Effector memory CD8-positive, alpha-beta T cell (primary cell): ENCODE measurements around the gene FCRL6.

ENCODE experiments used
- ATAC-seq: fragments of 150-1000 bp; cut with Tn5 transposase; replicated peaks from 2 replicates; pipeline ENCODE4 v1.10.0; 2021; ENCODE audit warnings: mild to moderate bottlenecking, moderate library complexity
- DNase-seq, 3 experiments: peaks; one replicate each; pipeline ENCODE4 v3.0.0; 2021
- H3K27ac Mint-ChIP-seq, 2 donors: one replicate each; pipeline ENCODE4 v1.8.0; 2022; ENCODE audit warnings: mild to moderate bottlenecking in 2 of 2, mixed read lengths in 2 of 2, moderate library complexity in 2 of 2
- H3K27me3 Mint-ChIP-seq, 2 donors: one replicate each; pipeline ENCODE4 v1.8.0; 2022; ENCODE audit warnings: mixed read lengths in 2 of 2
- H3K36me3 Mint-ChIP-seq: one replicate; pipeline ENCODE4 v1.8.0; 2022; ENCODE audit warnings: mild to moderate bottlenecking, moderate library complexity, mixed read lengths; ENCODE audit not compliant: insufficient read depth
- H3K4me1 Mint-ChIP-seq, 2 donors: one replicate each; pipeline ENCODE4 v1.8.0; 2022; ENCODE audit warnings: low read depth in 2 of 2, mixed read lengths in 2 of 2
- H3K4me3 Mint-ChIP-seq, 2 donors: one replicate each; pipeline ENCODE4 v1.8.0; 2022; ENCODE audit warnings: mild to moderate bottlenecking in 2 of 2, mixed read lengths in 2 of 2, moderate library complexity in 2 of 2
- H3K9me3 Mint-ChIP-seq, 2 donors: one replicate each; pipeline ENCODE4 v1.8.0; 2022; ENCODE audit warnings: mixed read lengths in 2 of 2
- total RNA-seq, 9 experiments: gene quantifications; one replicate each; lab custom pipeline; 2026; lab: John Stamatoyannopoulos, UW

The FCRL6 gene, protein sequence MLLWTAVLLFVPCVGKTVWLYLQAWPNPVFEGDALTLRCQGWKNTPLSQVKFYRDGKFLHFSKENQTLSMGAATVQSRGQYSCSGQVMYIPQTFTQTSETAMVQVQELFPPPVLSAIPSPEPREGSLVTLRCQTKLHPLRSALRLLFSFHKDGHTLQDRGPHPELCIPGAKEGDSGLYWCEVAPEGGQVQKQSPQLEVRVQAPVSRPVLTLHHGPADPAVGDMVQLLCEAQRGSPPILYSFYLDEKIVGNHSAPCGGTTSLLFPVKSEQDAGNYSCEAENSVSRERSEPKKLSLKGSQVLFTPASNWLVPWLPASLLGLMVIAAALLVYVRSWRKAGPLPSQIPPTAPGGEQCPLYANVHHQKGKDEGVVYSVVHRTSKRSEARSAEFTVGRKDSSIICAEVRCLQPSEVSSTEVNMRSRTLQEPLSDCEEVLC
- 0.13 to 111 (median 1.3) reads per million in 9 experiments for total RNA-seq

DNA sequence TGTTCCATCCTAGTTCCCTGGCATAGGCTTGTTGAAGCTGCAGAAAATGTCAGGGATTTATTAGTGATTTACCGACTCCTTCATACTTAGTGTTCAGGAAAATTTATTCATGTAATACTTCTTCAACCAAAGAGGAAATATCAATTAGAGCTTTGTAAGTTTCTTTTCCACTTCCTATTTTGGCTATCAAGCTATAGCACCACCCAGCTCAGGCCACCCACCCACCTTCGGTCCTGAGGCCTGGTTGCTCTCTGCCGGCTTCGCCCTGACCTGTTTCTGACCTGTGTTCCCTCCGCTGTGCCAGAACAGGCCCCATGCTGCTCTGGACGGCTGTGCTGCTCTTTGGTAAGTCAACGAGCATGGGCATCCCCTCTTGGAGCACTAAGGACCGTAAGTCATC is at the start of gene FCRL6:
FCRL6 (plus strand) TSS at position 250 of the 400 bp plus-strand sequence; CDS start at position 315, 65 bp downstream.
- ATAC-seq (no peak), DNase-seq (no peak)
- Mint-ChIP-seq H3K36me3 (peaks cover 25% of the 10 kb centered on the region), H3K4me1 (peaks cover 76 to 87% of the 10 kb centered on the region in 2 donors), H3K9me3 (peaks cover 0 to 3% of the 10 kb centered on the region in 2 donors), H3K27me3 (no peaks in the 10 kb centered on the region), H3K27ac (peak within 1 kb of the TSS; percentile 92), H3K4me3 (peak within 1 kb of the TSS; percentile 82 to 86)

DNA sequence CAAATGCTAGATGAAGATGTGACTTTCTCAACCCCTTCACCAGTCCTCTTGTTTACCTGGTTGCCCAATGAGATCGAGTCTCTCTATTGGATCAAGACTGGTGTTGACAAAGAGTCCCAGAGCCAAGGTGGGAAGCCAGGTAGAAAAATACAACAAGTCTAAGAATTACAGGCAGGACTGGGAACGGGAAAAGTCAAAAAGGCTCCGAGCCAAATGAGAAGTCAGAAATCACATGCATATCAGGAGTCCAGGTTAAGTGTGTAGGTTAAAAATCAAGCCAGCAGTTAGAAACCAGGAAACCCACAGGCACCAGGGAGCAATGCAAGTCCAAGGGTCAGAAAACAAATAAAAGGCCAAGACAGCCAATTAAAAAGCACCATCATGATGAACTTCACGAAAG is 48.8 kb upstream of the FCRL6 start:
- H3K4me1 Mint-ChIP-seq = no peaks in the 10 kb centered on the region
- DNase-seq = no peak
- H3K27ac Mint-ChIP-seq = no peak overlapping the region
- no peaks in the 10 kb centered on the region for H3K9me3 Mint-ChIP-seq
- no peak overlapping the region for H3K4me3 Mint-ChIP-seq
- peaks cover 15 to 31% of the 10 kb centered on the region in 2 donors for H3K27me3 Mint-ChIP-seq
- ATAC-seq = no peak
- H3K36me3 Mint-ChIP-seq = no peaks in the 10 kb centered on the region

DNA sequence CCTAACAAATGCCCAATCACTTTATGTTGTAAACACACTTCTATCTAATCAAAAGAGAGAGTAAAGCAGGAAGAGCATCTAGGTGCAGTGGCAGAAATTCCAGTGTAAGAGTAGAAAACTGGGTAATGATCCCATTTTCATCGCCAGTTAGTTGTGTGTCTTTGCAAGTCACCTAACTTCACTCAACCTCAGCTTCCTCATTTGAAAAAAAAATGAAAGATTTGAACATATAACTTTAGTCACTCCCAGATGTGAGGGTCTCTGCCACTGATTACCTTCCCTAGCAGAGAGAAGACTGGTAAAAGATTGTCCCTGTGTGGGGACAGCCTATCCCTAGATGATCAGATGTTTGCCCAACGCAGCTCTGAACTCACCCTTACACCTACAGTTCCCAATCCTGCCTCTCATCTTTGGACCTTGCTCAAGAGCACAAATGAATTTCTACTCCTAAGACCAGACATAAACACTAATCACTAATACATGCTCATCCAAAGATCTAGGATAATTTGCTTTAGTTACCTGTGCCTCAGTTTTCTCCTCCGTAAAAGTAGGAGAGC is 46.6 kb upstream of the FCRL6 start:
- H3K9me3 Mint-ChIP-seq = no peaks in the 10 kb centered on the region
- no peak overlapping the region for H3K27ac Mint-ChIP-seq
- no peak for ATAC-seq
- no peaks in the 10 kb centered on the region for H3K4me1 Mint-ChIP-seq
- H3K36me3 Mint-ChIP-seq = no peaks in the 10 kb centered on the region
- H3K27me3 Mint-ChIP-seq = peaks cover 13 to 31% of the 10 kb centered on the region in 2 donors
- no peak overlapping the region for H3K4me3 Mint-ChIP-seq
- no peak for DNase-seq

DNA sequence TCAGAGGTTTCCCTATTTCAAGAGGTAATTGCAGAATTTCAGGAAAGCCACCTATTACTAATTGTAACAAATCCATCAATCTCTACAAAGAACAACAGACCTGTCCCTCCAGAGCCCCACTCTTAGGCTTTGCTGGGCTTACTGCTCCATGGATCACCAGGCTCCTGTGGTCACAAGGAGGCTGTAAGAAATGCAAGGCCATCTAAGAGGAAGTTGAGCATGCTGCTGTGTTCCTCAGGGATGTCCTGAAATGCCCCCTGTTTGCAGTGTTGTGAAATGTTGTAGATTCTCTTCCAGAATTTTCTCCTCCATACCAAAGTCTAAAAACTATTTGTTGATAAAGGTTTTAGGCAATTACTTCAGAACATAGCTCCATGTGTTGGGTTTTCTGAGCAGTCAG is 45.8 kb upstream of the FCRL6 start:
- Mint-ChIP-seq H3K36me3 (no peaks in the 10 kb centered on the region), H3K27ac (no peak overlapping the region), H3K27me3 (peaks cover 21 to 34% of the 10 kb centered on the region in 2 donors), H3K4me1 (no peaks in the 10 kb centered on the region), H3K4me3 (no peak overlapping the region), H3K9me3 (no peaks in the 10 kb centered on the region)
- no peak for DNase-seq
- ATAC-seq = no peak

DNA sequence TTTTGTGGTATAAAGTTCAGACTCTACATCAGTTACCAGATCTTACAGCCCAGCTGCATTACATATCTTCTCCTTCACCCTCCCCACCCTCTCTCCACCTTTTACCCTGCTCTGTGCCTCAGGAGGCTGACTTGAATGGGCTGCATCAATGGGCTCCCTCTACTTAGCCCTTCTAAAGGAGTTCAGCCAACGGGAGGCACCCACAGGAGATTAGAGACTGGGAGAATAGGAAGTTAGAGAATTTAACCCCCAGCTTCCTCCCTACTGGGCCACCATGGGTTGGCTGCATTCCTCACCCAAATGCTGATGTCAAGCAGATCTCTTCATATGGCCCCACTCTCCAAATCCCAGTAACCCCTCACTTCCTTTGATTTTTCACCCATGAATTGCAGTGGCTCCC is 38.5 kb upstream of the FCRL6 start:
- Mint-ChIP-seq H3K27me3 (peaks cover 19 to 51% of the 10 kb centered on the region in 2 donors), H3K4me3 (no peak overlapping the region), H3K27ac (no peak overlapping the region), H3K36me3 (no peaks in the 10 kb centered on the region), H3K9me3 (no peaks in the 10 kb centered on the region), H3K4me1 (no peaks in the 10 kb centered on the region)
- DNase-seq = no peak
- no peak for ATAC-seq

DNA sequence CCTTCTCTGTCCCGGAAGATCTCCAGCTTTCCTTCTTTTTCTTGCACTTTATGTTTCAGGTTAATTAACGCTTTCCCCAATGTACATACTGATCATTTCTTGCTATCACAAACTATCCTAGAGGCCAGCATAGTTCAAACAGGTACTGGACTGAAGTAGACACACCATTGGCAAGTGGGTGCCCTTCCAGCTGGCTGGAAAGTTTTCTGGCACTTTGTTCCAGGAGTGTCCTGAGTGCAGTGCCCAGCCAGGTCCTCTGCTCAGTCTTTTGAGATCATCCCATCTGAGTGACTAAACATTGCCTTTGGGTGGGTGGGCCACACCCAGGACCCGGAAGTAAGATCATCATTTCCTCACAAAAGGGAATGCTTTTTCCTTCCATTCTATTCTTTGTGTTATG is 36.4 kb upstream of the FCRL6 start:
- Mint-ChIP-seq H3K9me3 (no peaks in the 10 kb centered on the region), H3K36me3 (no peaks in the 10 kb centered on the region), H3K27me3 (peaks cover 16 to 56% of the 10 kb centered on the region in 2 donors), H3K4me3 (no peak overlapping the region), H3K27ac (no peak overlapping the region), H3K4me1 (no peaks in the 10 kb centered on the region)
- ATAC-seq = no peak
- DNase-seq = no peak

DNA sequence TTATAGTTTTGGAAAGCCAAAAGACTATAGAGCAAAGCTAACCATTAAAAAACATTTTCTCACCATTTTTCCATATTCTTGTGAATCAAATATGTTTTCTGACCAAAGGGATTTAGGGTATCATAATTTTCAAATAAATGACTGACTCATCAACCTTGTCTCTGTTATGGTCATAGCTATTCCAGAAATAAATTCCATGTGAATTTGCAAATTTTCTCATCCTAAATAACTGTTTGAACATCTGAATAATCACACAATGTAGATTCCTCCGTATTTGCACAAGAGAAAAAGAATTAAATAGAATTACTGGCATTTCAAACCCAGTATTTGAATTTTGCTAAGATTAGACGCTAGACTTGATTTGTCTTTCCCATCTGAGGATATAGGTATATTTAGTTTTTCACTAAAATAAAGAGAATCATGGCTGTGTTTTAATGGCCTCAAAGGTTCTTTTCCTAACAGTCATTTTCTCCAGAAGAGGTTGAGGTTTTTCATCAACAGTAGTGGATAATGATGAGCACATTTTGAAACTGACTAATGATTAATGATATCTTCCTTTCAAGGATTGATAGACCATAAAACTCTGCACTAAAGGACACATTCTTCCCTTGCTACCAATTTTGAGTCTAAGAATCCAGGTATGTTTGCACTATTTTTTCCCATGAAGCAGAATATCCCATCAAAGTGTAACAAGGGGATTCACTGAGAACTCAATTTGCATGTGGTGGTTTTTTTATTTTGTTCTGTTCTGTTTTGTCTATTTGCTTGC is 30.8 kb upstream of the FCRL6 start:
- ATAC-seq (no peak), DNase-seq (no peak)
- Mint-ChIP-seq H3K27ac (no peak overlapping the region), H3K4me1 (no peaks in the 10 kb centered on the region), H3K36me3 (no peaks in the 10 kb centered on the region), H3K9me3 (no peaks in the 10 kb centered on the region), H3K4me3 (no peak overlapping the region), H3K27me3 (peaks cover under 1 to 55% of the 10 kb centered on the region in 2 donors)

DNA sequence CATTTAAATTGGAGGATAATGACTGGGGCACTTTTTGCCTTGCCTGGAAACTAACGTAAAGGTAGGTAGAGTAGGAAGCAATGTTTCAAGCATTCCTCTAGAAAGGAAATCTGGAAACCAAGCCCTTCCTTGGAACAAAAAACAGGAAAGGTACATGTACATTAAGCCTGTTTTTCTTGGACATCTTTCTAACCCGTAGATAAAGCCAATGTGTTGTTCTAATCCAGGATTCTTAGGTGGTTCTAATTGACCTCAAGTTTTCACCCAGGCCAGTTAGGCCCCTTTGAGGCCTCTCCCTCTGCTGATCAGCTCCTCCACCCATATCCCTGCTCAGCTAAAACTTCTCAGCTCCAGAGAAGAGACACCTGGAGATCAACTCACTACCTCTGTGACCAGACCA is 27.7 kb upstream of the FCRL6 start:
- DNase-seq (no peak), ATAC-seq (no peak)
- Mint-ChIP-seq H3K4me1 (no peaks in the 10 kb centered on the region), H3K27ac (no peak overlapping the region), H3K4me3 (no peak overlapping the region), H3K9me3 (no peaks in the 10 kb centered on the region), H3K27me3 (peaks cover 0 to 36% of the 10 kb centered on the region in 2 donors), H3K36me3 (no peaks in the 10 kb centered on the region)

DNA sequence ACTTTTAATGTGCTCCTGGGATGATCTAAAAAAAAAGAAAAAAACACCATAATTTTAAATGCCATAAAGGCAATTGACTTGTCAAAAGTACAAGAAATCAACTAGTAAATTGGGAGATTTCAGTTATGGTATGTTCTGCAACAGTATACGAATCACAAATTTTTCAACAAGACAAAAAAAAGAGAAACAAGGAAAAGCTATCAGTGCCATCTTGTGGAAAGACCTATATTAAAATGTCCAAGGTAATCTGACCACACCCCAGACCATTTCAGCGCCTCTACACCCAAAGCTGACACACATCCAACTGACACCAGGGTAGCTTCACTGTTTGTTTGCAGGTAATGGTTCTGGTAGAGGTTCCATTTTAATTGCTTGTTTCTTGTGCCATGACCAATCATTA is 26.4 kb upstream of the FCRL6 start:
- peaks cover 4% of the 10 kb centered on the region in 2 donors for H3K4me1 Mint-ChIP-seq
- no peak for ATAC-seq
- no peaks in the 10 kb centered on the region for H3K9me3 Mint-ChIP-seq
- H3K4me3 Mint-ChIP-seq = no peak overlapping the region
- peaks cover 0 to 32% of the 10 kb centered on the region in 2 donors for H3K27me3 Mint-ChIP-seq
- DNase-seq = no peak
- peaks cover 4% of the 10 kb centered on the region for H3K36me3 Mint-ChIP-seq
- no peak overlapping the region for H3K27ac Mint-ChIP-seq

DNA sequence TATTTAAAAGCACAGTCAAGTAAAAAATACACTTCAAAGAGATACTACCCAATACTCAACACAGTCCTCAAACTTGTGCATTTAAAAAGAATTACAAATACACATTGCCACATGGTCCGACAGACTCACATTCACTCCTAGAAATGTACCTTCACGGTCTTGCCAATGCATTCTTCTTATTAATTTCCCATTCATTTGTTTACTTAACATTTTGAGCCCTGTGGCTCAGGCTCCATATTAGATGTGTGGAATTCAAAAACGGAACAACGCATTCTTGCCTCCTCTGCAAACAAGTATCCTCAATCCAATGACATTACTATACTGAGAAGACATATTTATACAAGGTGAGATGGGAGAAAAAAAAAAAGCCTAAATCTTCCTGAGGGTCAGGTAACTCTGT is 23.9 kb upstream of the FCRL6 start:
- ATAC-seq = no peak
- Mint-ChIP-seq H3K27ac (no peak overlapping the region), H3K36me3 (peaks cover 5% of the 10 kb centered on the region), H3K9me3 (no peaks in the 10 kb centered on the region), H3K27me3 (peaks cover 0 to 11% of the 10 kb centered on the region in 2 donors), H3K4me3 (no peak overlapping the region), H3K4me1 (peaks cover 13% of the 10 kb centered on the region in 2 donors)
- DNase-seq = no peak

DNA sequence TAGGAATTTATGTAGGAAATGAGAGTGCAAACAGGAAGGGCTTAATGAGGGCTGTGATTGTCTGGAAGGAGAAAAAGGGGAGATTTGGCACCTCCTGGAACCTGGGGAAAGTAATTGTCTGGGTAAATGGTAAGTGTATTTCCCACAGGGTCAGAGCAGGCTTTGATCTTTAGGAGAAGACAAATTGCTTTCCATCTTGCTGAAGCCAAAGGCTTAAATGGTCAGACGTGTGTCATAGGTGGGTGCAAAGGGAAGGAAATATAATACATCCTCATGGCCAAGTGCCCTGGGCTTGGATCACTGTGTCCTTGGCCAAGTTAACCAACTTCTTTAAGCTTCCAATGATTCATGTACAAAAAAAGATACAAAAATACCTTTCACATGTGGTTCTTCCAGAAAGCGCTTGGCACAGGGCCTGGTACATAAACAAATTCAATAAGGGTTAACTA is 22.7 kb upstream of the FCRL6 start:
- Mint-ChIP-seq H3K27ac (peak overlapping the region in 1 of 2 donors; percentile 20), H3K4me1 (peaks cover 16 to 20% of the 10 kb centered on the region in 2 donors), H3K4me3 (peak overlapping the region; percentile 79 to 81), H3K27me3 (no peaks in the 10 kb centered on the region), H3K9me3 (no peaks in the 10 kb centered on the region), H3K36me3 (peaks cover 5% of the 10 kb centered on the region)
- DNase-seq (no peak), ATAC-seq (no peak)

DNA sequence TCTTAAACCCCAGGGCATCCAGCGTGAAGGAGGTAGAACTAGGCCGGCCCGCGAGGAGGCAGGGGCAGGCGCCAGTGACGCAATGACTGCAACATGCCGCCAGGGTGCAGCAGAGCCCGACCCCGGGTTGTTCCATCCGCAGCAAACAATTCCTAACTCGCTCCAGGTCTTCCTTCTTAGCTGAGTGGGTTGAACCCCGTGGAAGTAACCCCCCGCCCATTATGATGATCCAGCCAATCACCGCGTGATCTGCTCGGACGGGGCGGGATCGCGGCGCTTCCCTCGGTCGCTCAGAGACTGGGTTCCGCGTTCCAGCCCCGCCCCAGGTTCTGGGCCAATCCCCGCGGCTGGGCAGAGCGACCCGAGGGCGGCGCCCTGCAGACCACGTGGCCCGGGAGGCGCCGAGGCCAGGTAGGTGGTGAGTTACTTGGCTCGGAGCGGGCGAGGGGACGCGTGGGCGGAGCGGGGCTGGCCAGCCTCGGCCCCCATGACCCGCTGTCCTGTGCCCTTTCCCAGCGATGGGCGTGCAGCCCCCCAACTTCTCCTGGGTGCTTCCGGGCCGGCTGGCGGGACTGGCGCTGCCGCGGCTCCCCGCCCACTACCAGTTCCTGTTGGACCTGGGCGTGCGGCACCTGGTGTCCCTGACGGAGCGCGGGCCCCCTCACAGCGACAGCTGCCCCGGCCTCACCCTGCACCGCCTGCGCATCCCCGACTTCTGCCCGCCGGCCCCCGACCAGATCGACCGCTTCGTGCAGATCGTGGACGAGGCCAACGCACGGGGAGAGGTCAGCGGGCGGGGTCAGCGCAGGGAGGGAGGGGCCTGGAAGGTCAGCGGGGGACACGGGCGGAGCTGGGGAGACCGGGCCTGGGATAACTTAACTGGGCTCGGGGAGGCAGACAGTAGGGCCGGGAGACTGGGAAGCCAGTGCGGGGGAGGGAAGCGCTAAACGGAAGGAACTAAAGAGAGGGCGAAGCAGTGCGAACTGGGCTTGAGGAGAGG is 21.3 kb upstream of the FCRL6 start, which contains the start of gene DUSP23:
DUSP23 (plus strand) TSS at position 380 of the 1,000 bp plus-strand sequence; CDS start at position 519, 139 bp downstream.
- Mint-ChIP-seq H3K36me3 (peaks cover 5% of the 10 kb centered on the region), H3K4me3 (peak within 1 kb of the TSS; percentile 79 to 81), H3K27ac (peak within 1 kb of the TSS; percentile 68 to 82), H3K9me3 (no peaks in the 10 kb centered on the region), H3K27me3 (no peaks in the 10 kb centered on the region), H3K4me1 (peaks cover 18 to 25% of the 10 kb centered on the region in 2 donors)
- ATAC-seq (peak; percentile 94), DNase-seq (peak; percentile 94 to 96 (median 96))
